ENCODE results near the gene RNASEH2A.

The RNASEH2A gene

DNA sequence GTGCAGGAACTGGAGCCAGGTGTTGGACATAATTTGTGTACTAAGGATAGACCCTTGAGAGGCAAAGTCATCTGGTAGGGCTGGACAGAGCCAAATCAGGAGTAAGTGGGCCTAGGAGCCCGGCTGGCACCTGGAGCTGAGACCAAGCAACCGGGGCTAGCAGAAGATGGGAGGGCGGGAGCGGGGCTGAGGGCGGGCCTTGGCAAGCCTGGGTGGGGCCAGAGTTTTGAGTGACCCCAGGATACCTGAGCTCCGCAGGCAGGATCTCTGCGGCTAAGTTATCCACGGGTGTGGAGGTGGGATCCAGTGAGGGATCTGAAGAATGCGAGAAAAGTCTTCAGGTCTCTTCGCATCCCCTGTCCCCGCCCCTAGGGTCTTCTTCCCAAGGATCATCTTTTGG is 39.2 kb upstream of the RNASEH2A start:
- TF ChIP-seq, protein P1, sequence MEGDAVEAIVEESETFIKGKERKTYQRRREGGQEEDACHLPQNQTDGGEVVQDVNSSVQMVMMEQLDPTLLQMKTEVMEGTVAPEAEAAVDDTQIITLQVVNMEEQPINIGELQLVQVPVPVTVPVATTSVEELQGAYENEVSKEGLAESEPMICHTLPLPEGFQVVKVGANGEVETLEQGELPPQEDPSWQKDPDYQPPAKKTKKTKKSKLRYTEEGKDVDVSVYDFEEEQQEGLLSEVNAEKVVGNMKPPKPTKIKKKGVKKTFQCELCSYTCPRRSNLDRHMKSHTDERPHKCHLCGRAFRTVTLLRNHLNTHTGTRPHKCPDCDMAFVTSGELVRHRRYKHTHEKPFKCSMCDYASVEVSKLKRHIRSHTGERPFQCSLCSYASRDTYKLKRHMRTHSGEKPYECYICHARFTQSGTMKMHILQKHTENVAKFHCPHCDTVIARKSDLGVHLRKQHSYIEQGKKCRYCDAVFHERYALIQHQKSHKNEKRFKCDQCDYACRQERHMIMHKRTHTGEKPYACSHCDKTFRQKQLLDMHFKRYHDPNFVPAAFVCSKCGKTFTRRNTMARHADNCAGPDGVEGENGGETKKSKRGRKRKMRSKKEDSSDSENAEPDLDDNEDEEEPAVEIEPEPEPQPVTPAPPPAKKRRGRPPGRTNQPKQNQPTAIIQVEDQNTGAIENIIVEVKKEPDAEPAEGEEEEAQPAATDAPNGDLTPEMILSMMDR (IDR thresholded peaks at IDR 0.05; ENCODE audit: low read length, missing control alignments), result no peak
- no peak for DNase-seq (ENCODE audit: low read depth)
- no peak overlapping the region for H3K4me3 ChIP-seq (replicated peaks; ENCODE audit: low read depth, low read length)

GRCh38 chr19:12767666-12768065 is 38.7 kb upstream of the RNASEH2A start:
- TF ChIP-seq, protein P1 (IDR thresholded peaks at IDR 0.05; ENCODE audit: low read length, missing control alignments), result no peak
- DNase-seq (ENCODE audit: low read depth), result no peak
- H3K4me3 ChIP-seq (replicated peaks; ENCODE audit: low read depth, low read length), result no peak overlapping the region

DNA sequence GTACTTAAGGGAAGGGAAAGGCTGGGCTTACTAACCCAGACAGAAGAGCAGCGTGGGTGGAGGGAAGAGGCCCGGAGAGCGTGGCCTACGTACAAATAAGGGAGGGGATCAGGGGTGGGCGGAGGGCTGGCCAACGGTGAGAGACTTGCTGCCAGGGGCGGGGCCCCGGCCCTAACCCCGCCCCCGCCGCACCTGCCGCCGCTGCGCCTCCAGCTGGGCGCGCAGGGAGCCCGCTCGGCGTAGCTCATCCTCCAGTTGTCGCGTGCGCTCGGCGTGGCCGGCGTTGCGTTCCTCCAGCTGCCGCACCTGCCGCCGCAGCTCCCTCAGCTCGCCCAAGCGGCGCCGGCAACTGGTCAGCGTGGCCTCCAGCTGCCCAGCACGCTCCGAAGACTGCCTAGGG is 36.7 kb upstream of the RNASEH2A start:
- DNase-seq (ENCODE audit: low read depth), result no peak
- no peak overlapping the region for H3K4me3 ChIP-seq (replicated peaks; ENCODE audit: low read depth, low read length)
- TF ChIP-seq, protein P1 (IDR thresholded peaks at IDR 0.05; ENCODE audit: low read length, missing control alignments), result no peak

GRCh38 chr19:12770922-12771321 is 35.5 kb upstream of the RNASEH2A start:
- TF ChIP-seq, protein P1 (IDR thresholded peaks at IDR 0.05; ENCODE audit: low read length, missing control alignments), result no peak

GRCh38 chr19:12772323-12772722 is 34.1 kb upstream of the RNASEH2A start:
- no peak overlapping the region for H3K4me3 ChIP-seq (replicated peaks; ENCODE audit: low read depth, low read length)
- no peak for DNase-seq (ENCODE audit: low read depth)
- TF ChIP-seq, protein P1 (IDR thresholded peaks at IDR 0.05; ENCODE audit: low read length, missing control alignments), result no peak

More at GRCh38 chr19:12770922-12771321, 35.5 kb upstream of the RNASEH2A start:
- no peak for DNase-seq (ENCODE audit: low read depth)
- H3K4me3 ChIP-seq (replicated peaks; ENCODE audit: low read depth, low read length), result no peak overlapping the region

- TF ChIP-seq, protein P1 (IDR thresholded peaks at IDR 0.05; ENCODE audit: low read length, missing control alignments), result peak; percentile 42
- DNase-seq (ENCODE audit: low read depth), result peak; percentile 40
- H3K4me3 ChIP-seq (replicated peaks; ENCODE audit: low read depth, low read length), result no peak overlapping the region
These were observed 32.8 kb upstream of the RNASEH2A start for GRCh38 chr19:12773571-12773970.
